Adrenal gland (tissue), 12 donors: ENCODE measurements around the gene RRM2. TPM values are rescaled to one million over a fixed set of nuclear protein-coding genes. Genes with fewer than 3 reads are reported as not detected.
A peak's percentile ranks its signal among the peaks of the same experiment; 100 is the strongest.

Experiments
- DNase-seq, 7 donors: peaks; one replicate each; pipeline ENCODE4 v3.0.0-alpha.2; 2019 to 2020
- H3K27ac ChIP-seq, 5 donors: fragments of 200-600 bp; sonication (generic) in 4 of 5; 1 replicate in 3 of 5; 2 replicates in 2 of 5; pipeline versions ENCODE4 v1.5.1 to v1.8.0; 2016 to 2020; ENCODE audit warnings: mild to moderate bottlenecking in 1 of 5
- H3K27me3 ChIP-seq: fragments of 200-600 bp; 2 replicates; pipeline ENCODE4 v1.8.0; 2021
- H3K36me3 ChIP-seq, 2 donors: fragments of 200-600 bp; replicated peaks in 1 of 2; 1 replicate in 1 of 2; 2 replicates in 1 of 2; pipeline versions ENCODE4 v1.5.1 to v1.8.0; 2018 to 2022
- H3K4me1 ChIP-seq, 2 donors: fragments of 200-600 bp; replicated peaks in 1 of 2; 1 replicate in 1 of 2; 2 replicates in 1 of 2; pipeline versions ENCODE4 v1.5.1 to v1.8.0; 2018 to 2021
- H3K4me3 ChIP-seq, 4 donors: fragments of 200-600 bp; sonication (generic) in 3 of 4; one replicate each; pipeline ENCODE4 v1.5.1; 2016 to 2018
- H3K9me3 ChIP-seq, 3 donors: fragments of 200-600 bp; sonication (generic) in 1 of 3; replicated peaks in 1 of 3; 1 replicate in 2 of 3; 2 replicates in 1 of 3; pipeline versions ENCODE4 v1.5.1 to v1.8.0; 2016 to 2021
- POLR2A ChIP-seq, 2 donors: fragments of 450-650 bp; IDR thresholded peaks; one replicate each; pipeline ENCODE4 v1.6.1; 2017; ENCODE audit warnings: antibody characterized with exemption in 2 of 2, mild to moderate bottlenecking in 2 of 2, moderate library complexity in 1 of 2
- WGBS, 4 donors: extraction: QIAGEN DNeasy Blood & Tissue Kit in 2 of 4; methylation state at CpG; one replicate each; pipeline versions ENCODE4 v1.1.5 to v1.1.7; 2013 to 2017; 5-methylcytosine and 5-hydroxymethylcytosine counted together
- intact Hi-C, 2 donors: fragments of 100-400 bp; cut with DNase I; formaldehyde crosslinking; loops; one replicate each; pipeline versions ENCODE4 v1.14.1 to v1.15.0; 2022 to 2023
- polyA plus RNA-seq, 3 donors: library from polyadenylated mRNA; stranded (reverse); fragments of 200-250 nt in 2 of 3; fragments of 350-450 nt in 1 of 3; fragmentation: Illumina TruSeq in 1 of 3; extraction: RNeasy Lipid Tissue Mini Kit (QIAGEN cat#74804) in 1 of 3; gene quantifications; one replicate each; pipeline ENCODE4 v1.2.3, GENCODE V29; 2013 to 2014
- total RNA-seq, 9 donors: library from RNA; depleted of rRNA in 4 of 9; stranded (reverse); fragments of >200 nt in 4 of 9; fragments of 120-200 nt in 1 of 9; fragmentation: NEBNext Ultra II Directional in 1 of 9; extraction: Animal tissue kit (Norgen Biotek cat#: 25700) in 1 of 9; gene quantifications; one replicate each; pipeline versions ENCODE4 v1.1.0 to v1.2.4, GENCODE V29; 2013 to 2023
- TF ChIP-seq, protein P1 (sequence below), 6 experiments: fragments of 450-650 bp in 4 of 6; fragments of 200-600 bp in 2 of 6; sonication (generic) in 1 of 6; IDR thresholded peaks; 1 replicate in 5 of 6; 2 replicates in 1 of 6; pipeline versions ENCODE4 v1.5.1 to v1.8.0; 2016 to 2021; ENCODE audit warnings: antibody characterized with exemption in 6 of 6, mild to moderate bottlenecking in 2 of 6, moderate library complexity in 1 of 6
- donor health status: healthy with polysubstance abuse.
- donor health status: Bipolar disorder and iron deficiency.
- donor health status: DM: yes; HTN: yes; CAD: no.
- donor health status: DM: no; HTN: no; CAD: no.
- donor health status: DM: no; HTN: no; CAD: no.
- donor health status: DM: yes; HTN: yes; CAD: no.

RRM2 gene
- total and polyA plus RNA-seq, 12 donors = 0.67 to 22.3 (median 3.8) TPM

DNA sequence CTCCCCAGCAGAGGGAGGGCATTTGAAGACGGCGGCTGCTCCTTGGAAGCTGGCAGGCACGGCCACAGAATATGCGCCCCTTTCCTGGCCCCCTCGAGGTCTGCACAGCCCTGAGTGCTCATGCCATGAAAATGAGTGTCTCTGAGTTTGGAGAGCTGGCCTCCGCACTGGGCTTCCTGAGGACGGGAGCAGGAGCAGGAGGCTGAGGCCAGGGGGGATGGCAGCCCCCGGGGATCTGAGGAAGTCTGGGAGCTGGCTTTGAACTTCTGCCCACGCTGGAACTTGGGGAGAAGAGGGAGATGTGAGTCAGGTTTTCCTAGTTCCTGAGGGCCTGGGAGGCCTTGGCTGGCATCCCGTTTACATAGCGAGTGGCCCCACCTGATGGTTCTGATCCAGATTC, 47.0 kb downstream of the RRM2 start:
- H3K36me3 ChIP-seq = no peaks in the 10 kb centered on the region
- H3K9me3 ChIP-seq = no peaks in the 10 kb centered on the region
- 68 to 79% (median 78%) methylated on average over 9 to 11 of the region's 11 CpGs for WGBS, 4 donors
- no peak overlapping the region for H3K4me3 ChIP-seq
- no peaks in the 10 kb centered on the region for H3K27me3 ChIP-seq
- H3K27ac ChIP-seq = no peak overlapping the region
- DNase-seq = peak in 2 of 7 donors; percentile 25 to 30
- peaks cover 0 to 8% of the 10 kb centered on the region in 2 donors for H3K4me1 ChIP-seq
- TF ChIP-seq, protein P1, sequence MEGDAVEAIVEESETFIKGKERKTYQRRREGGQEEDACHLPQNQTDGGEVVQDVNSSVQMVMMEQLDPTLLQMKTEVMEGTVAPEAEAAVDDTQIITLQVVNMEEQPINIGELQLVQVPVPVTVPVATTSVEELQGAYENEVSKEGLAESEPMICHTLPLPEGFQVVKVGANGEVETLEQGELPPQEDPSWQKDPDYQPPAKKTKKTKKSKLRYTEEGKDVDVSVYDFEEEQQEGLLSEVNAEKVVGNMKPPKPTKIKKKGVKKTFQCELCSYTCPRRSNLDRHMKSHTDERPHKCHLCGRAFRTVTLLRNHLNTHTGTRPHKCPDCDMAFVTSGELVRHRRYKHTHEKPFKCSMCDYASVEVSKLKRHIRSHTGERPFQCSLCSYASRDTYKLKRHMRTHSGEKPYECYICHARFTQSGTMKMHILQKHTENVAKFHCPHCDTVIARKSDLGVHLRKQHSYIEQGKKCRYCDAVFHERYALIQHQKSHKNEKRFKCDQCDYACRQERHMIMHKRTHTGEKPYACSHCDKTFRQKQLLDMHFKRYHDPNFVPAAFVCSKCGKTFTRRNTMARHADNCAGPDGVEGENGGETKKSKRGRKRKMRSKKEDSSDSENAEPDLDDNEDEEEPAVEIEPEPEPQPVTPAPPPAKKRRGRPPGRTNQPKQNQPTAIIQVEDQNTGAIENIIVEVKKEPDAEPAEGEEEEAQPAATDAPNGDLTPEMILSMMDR (IDR thresholded peaks at IDR 0.05) = no peak
- TF ChIP-seq POLR2A (IDR thresholded peaks at IDR 0.05) = no peak
- intact Hi-C loops = no loop called here

DNA sequence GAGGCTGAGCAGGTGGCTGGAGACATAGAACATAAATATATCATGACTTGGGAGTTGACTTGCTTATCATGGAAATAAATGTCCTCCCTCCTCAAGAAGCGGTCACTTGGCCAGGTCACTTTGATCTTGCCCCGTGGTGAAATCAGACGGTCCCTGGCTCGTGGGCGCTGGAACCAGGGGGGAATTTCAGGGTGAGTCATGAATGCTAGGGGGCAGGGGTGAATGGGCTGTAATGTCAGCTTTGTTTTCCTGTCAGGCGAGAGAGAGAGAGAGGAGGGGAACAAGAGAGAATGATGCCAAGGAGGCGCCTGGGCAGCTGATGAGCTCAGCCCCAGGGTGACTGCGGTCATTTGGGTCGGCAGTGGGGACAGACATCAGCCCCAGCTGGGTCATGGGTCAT, 47.7 kb downstream of the RRM2 start:
- DNase-seq = peak in 4 of 7 donors; percentile 16 to 71 (median 48)
- TF ChIP-seq, protein P1 (IDR thresholded peaks at IDR 0.05) = no peak
- no peak for TF ChIP-seq POLR2A (IDR thresholded peaks at IDR 0.05)
- intact Hi-C loops = no loop called here
- H3K4me1 ChIP-seq = peaks cover 0 to 8% of the 10 kb centered on the region in 2 donors
- H3K36me3 ChIP-seq = no peaks in the 10 kb centered on the region
- no peak overlapping the region for H3K27ac ChIP-seq
- H3K27me3 ChIP-seq = no peaks in the 10 kb centered on the region
- no peak overlapping the region for H3K4me3 ChIP-seq
- no peaks in the 10 kb centered on the region for H3K9me3 ChIP-seq
- WGBS, 4 donors = 44 to 51% (median 47%) methylated on average over 9 of the region's 9 CpGs

DNA sequence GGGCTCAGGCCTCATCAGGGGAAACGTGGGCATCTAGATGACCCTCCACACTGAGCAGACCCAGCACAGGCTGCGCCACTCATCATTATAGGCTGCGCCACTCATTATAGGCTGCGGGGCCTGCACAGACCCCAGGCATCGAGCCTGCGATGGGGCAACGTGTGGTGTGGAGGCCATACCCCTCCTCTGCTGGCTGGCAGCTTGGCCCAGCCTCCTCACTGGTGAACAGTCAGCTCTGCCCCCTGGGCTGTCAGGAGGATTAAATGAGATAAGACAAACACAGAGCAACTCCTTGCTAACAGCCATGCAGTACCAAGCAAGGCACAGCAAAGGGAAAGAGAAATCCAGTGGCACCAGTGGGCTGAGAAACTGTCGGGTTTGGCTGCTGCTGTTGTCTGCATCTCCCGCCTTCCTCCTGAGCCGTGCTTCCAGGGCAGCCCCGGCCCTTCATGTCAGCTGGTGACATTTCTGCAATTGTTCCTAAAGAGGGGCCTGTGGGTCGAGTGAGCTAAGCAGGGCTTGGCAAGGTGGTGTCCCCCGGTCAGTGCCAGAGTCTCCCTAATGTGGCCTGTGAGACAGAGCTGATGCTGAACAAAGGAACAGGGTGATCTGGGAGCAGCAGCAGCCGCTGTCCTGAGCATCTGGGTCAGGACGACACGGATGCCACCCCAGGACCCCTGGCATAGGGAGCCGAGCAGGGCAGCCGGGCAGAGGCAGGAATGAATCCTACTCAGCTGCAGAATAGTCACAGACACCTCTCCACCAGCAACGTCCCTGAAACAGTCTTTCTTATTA, 48.7 kb downstream of the RRM2 start:
- DNase-seq = no peak
- Histone ChIP-seq H3K36me3 (no peaks in the 10 kb centered on the region), H3K27ac (no peak overlapping the region), H3K27me3 (no peaks in the 10 kb centered on the region), H3K9me3 (no peaks in the 10 kb centered on the region), H3K4me3 (no peak overlapping the region), H3K4me1 (peaks cover 0 to 8% of the 10 kb centered on the region in 2 donors)
- WGBS, 4 donors = 82 to 93% (median 90%) methylated on average over 8 to 19 of the region's 19 CpGs
- intact Hi-C loops = no loop called here
- TF ChIP-seq, protein P1 (IDR thresholded peaks at IDR 0.05) = no peak
- TF ChIP-seq POLR2A (IDR thresholded peaks at IDR 0.05) = no peak

DNA sequence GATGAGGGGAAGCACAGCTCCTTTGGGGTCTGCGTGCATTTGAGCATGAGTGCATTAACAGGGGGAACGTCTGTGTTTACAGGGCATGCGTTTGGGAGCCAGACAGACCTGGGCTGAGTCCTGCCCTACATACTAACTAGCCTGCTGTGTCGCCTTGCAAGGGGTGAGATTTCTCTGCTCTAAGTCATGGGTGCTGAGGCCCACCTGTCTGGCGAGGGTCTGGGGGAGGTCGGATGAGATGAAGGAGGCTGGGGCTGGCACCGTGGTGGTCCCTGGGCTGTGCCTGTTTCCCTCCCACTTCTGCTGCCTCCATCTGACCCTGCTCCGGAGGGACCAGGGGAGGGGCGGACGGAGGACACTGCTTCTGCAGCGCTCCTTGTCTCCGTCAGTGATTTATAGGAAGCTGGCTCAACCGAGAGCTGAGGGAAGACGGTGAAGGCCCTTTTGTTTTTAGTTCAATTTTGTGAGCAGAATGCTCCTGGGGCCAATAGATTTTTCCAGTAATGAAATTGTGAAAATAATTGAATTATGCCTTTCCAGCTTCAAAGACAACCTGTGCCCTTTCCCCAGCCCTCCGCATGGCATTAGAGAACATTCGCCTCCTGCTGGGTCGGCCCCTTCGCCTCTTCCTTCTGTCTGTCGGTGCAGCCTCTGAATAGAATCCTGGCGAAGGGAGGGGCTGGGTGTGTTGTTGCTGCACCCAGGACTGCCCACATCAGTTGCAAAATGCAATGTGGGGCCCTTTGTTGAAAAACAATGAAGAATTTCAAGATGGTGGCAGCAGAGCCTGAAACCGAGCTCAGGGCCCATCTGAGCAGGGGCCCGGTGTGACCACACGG, 49.7 kb downstream of the RRM2 start:
- no peak overlapping the region for H3K27ac ChIP-seq
- no peak overlapping the region for H3K4me3 ChIP-seq
- 72 to 83% (median 81%) methylated on average over 19 to 23 of the region's 23 CpGs for WGBS, 4 donors
- no peaks in the 10 kb centered on the region for H3K36me3 ChIP-seq
- intact Hi-C loops = no loop called here
- DNase-seq = no peak
- TF ChIP-seq, protein P1 (IDR thresholded peaks at IDR 0.05) = no peak
- no peak for TF ChIP-seq POLR2A (IDR thresholded peaks at IDR 0.05)
- peaks cover 0 to 8% of the 10 kb centered on the region in 2 donors for H3K4me1 ChIP-seq
- no peaks in the 10 kb centered on the region for H3K9me3 ChIP-seq
- no peaks in the 10 kb centered on the region for H3K27me3 ChIP-seq
